ENCODE measurements around the gene SSBP1.

- TF ChIP-seq NR2F2 (IDR thresholded peaks at IDR 0.05), result no peak
- TF ChIP-seq CTCF (IDR thresholded peaks at IDR 0.05; ENCODE audit: low read depth, low read length, missing input control), result no peak
- TF ChIP-seq TAF1 (conservative IDR thresholded peaks at IDR 0.05), result no peak
- TF ChIP-seq RAD21 (IDR thresholded peaks at IDR 0.05), result no peak
- TF ChIP-seq SP1 (IDR thresholded peaks at IDR 0.05), result no peak
- TF ChIP-seq REST (IDR thresholded peaks at IDR 0.05), result no peak
- TF ChIP-seq ATF3 (IDR thresholded peaks at IDR 0.05), result no peak
- no peak for TF ChIP-seq GABPA (IDR thresholded peaks at IDR 0.05 in 1 of 2, conservative IDR thresholded peaks at IDR 0.05 in 1 of 2)
- TF ChIP-seq YY1 (IDR thresholded peaks at IDR 0.05), result no peak
- no peak for TF ChIP-seq MAX (IDR thresholded peaks at IDR 0.05)
- TF ChIP-seq EGR1 (IDR thresholded peaks at IDR 0.05; ENCODE audit: low read depth in 2 of 2), result no peak
Observed at GRCh38 chr7:141699860-141700259, 38.3 kb upstream of the SSBP1 start.

Data from liver (tissue), 3 donors.